ENCODE measurements around the gene DNAAF5.

DNA sequence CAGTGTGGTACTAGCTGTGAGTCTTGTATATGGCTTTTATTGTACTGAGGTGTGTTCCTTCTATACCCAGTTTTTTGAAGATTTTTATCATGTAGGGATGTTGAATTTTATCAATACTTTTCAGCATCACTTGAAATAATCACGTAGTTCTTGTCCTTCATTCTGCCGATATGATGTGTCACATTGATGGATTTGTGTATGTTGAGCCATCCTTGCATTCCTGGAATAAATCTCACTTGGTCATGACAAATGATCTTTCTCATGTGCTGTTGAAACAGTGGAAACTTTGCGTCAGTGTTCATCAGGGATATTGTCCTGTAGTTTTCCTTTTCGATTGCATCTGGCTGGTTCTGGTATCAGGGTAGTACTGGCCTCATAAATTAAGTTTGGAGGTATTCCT, 7.7 kb downstream of the DNAAF5 start:
- TF ChIP-seq, protein P1, sequence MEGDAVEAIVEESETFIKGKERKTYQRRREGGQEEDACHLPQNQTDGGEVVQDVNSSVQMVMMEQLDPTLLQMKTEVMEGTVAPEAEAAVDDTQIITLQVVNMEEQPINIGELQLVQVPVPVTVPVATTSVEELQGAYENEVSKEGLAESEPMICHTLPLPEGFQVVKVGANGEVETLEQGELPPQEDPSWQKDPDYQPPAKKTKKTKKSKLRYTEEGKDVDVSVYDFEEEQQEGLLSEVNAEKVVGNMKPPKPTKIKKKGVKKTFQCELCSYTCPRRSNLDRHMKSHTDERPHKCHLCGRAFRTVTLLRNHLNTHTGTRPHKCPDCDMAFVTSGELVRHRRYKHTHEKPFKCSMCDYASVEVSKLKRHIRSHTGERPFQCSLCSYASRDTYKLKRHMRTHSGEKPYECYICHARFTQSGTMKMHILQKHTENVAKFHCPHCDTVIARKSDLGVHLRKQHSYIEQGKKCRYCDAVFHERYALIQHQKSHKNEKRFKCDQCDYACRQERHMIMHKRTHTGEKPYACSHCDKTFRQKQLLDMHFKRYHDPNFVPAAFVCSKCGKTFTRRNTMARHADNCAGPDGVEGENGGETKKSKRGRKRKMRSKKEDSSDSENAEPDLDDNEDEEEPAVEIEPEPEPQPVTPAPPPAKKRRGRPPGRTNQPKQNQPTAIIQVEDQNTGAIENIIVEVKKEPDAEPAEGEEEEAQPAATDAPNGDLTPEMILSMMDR (IDR thresholded peaks at IDR 0.05): no peak
- TF ChIP-seq POLR2A (IDR thresholded peaks at IDR 0.05): no peak
